Keratinocyte (primary cell): ENCODE data around the gene SPG7. TPM values are rescaled to one million over a fixed set of nuclear protein-coding genes. Genes with fewer than 3 reads are reported as not detected.
"Not testable (repeated sequence)": the region's sequence is repeated elsewhere in the genome, so short reads cannot be mapped to it uniquely, and the experiment has no call there.

Experiments
- DNase-seq: peaks from one replicate; pipeline ENCODE4 v3.0.0-alpha.2; 2011; ENCODE audit warnings: low read depth, missing footprints, low spot score
- FAIRE-seq: peaks from 2 replicates; lab custom pipeline; 2011; peaks lifted over from hg19 to GRCh38; lab: Jason Lieb, UNC
- H2AFZ ChIP-seq: 2 replicates; pipeline ENCODE4 v1.6.0; 2012; ENCODE audit warnings: low read length, control low read depth, inconsistent platforms; ENCODE audit not compliant: control insufficient read depth
- H3K27ac ChIP-seq: 2 replicates; pipeline ENCODE4 v1.5.1; 2011; ENCODE audit warnings: low read length; ENCODE audit not compliant: control insufficient read depth, insufficient read depth
- H3K27me3 ChIP-seq: 3 replicates; pipeline ENCODE4 v1.6.0; 2011; ENCODE audit warnings: low read length; ENCODE audit not compliant: control insufficient read depth, insufficient read depth; ENCODE audit errors: extremely low read depth
- H3K36me3 ChIP-seq, 2 experiments: 2 replicates in 1 of 2; 3 replicates in 1 of 2; pipeline ENCODE4 v1.5.1; 2011; ENCODE audit warnings: low read length in 2 of 2, mild to moderate bottlenecking in 1 of 2; ENCODE audit not compliant: control insufficient read depth in 2 of 2, insufficient read depth in 2 of 2; ENCODE audit errors: extremely low read depth in 1 of 2
- H3K4me1 ChIP-seq: 3 replicates; pipeline ENCODE4 v1.5.1; 2011; ENCODE audit warnings: low read length; ENCODE audit not compliant: control insufficient read depth, insufficient read depth; ENCODE audit errors: extremely low read depth
- H3K4me2 ChIP-seq: 3 replicates; pipeline ENCODE4 v1.6.0; 2011; ENCODE audit warnings: low read depth, low read length; ENCODE audit not compliant: control insufficient read depth, insufficient read depth; ENCODE audit errors: extremely low read depth
- H3K4me3 ChIP-seq, 3 experiments: fragments of 200-600 bp in 1 of 3; sonication (generic) in 1 of 3; 2 replicates in 2 of 3; 3 replicates in 1 of 3; pipeline ENCODE4 v1.5.1; 2011 to 2016; ENCODE audit warnings: low read length in 3 of 3, mild to moderate bottlenecking in 3 of 3, control low read depth in 2 of 3, inconsistent platforms in 1 of 3, low read depth in 1 of 3, mixed read lengths in 1 of 3, mixed run types in 1 of 3, moderate library complexity in 1 of 3; ENCODE audit not compliant: control insufficient read depth in 2 of 3, insufficient read depth in 2 of 3; ENCODE audit errors: extremely low read depth in 1 of 3
- H3K79me2 ChIP-seq: 2 replicates; pipeline ENCODE4 v1.6.0; 2012; ENCODE audit warnings: low read length; ENCODE audit not compliant: control insufficient read depth, insufficient read depth
- H3K9ac ChIP-seq: 3 replicates; pipeline ENCODE4 v1.6.0; 2011; ENCODE audit warnings: low read length; ENCODE audit not compliant: control insufficient read depth, insufficient read depth; ENCODE audit errors: extremely low read depth
- H3K9me1 ChIP-seq: 3 replicates; pipeline ENCODE4 v1.6.0; 2011; ENCODE audit warnings: low read length; ENCODE audit not compliant: control insufficient read depth, insufficient read depth; ENCODE audit errors: extremely low read depth
- H3K9me3 ChIP-seq: 2 replicates; pipeline ENCODE4 v1.5.1; 2012; ENCODE audit warnings: low read depth, low read length; ENCODE audit not compliant: control insufficient read depth
- H4K20me1 ChIP-seq: 3 replicates; pipeline ENCODE4 v1.6.0; 2011; ENCODE audit warnings: low read length; ENCODE audit not compliant: control insufficient read depth, insufficient read depth; ENCODE audit errors: extremely low read depth
- CTCF ChIP-seq, 3 experiments: IDR thresholded peaks in 1 of 3; conservative IDR thresholded peaks in 1 of 3; optimal IDR thresholded peaks in 1 of 3; 2 replicates in 2 of 3; 3 replicates in 1 of 3; pipeline versions ENCODE3 to v1.5.1; 2011; ENCODE audit warnings: low read length in 3 of 3, mild to moderate bottlenecking in 3 of 3, moderate library complexity in 2 of 3, control low read depth in 1 of 3, inconsistent platforms in 1 of 3; ENCODE audit not compliant: insufficient read depth in 2 of 3; ENCODE audit errors: extremely low read depth in 1 of 3
- EZH2 ChIP-seq: IDR thresholded peaks from one replicate; pipeline ENCODE4 v1.6.1; 2012; ENCODE audit warnings: inconsistent platforms, mild to moderate bottlenecking, low read length, moderate library complexity
- dilution Hi-C: fragments of 300-500 bp; cut with MboI; formaldehyde crosslinking; loops from one replicate; pipeline ENCODE4 v1.7.0; 2020; ENCODE audit warnings: low sequenced_read_pairs; ENCODE audit not compliant: extremely low pct_ligation_motif_present
- polyA plus RNA-seq, 5 experiments: library from polyadenylated mRNA; depleted of rRNA in 3 of 5; stranded (reverse) in 3 of 5; stranded (forward) in 1 of 5; unstranded in 1 of 5; fragments of >200 nt; gene quantifications; 1 replicate in 1 of 5; 2 replicates in 3 of 5; 3 replicates in 1 of 5; pipeline versions ENCODE4 v1.2.1 to v1.2.3, GENCODE V29; 2011 to 2012; ENCODE audit warnings: missing spikeins in 2 of 5, low read depth in 1 of 5, low replicate concordance in 1 of 5

SPG7 gene
- polyA plus RNA-seq, 1 donor (not counting 4 experiments of a cell fraction or from before 2014, with no cell fraction given) = 45.2 TPM

GRCh38 chr16:89458967-89459366 is 49.2 kb upstream of the SPG7 start:
- FAIRE-seq (no peak), DNase-seq (no peak)
- Histone ChIP-seq H2AFZ (no peak overlapping the region), H3K79me2 (peaks cover 84% of the 10 kb centered on the region), H4K20me1 (peaks cover 31% of the 10 kb centered on the region), H3K9me1 (peaks cover 2% of the 10 kb centered on the region), H3K27ac (peak overlapping the region; percentile 47), H3K4me3 (no peak overlapping the region), H3K9ac (no peak overlapping the region), H3K4me2 (peak overlapping the region; percentile 50), H3K36me3 (peaks cover 0 to 3% of the 10 kb centered on the region in 2 experiments), H3K9me3 (no peaks in the 10 kb centered on the region), H3K4me1 (peaks cover 17% of the 10 kb centered on the region), H3K27me3 (no peaks in the 10 kb centered on the region)
- TF ChIP-seq CTCF (optimal IDR thresholded peaks at IDR 0.05 in 1 of 3, IDR thresholded peaks at IDR 0.05 in 1 of 3, conservative IDR thresholded peaks at IDR 0.05 in 1 of 3; ENCODE audit: extremely low read depth in 1 of 3, insufficient read depth in 2 of 3, low read length in 3 of 3) (no peak), EZH2 (no peak)
- dilution Hi-C loops = no loop called here

- Histone ChIP-seq H3K36me3 (peaks cover 0 to 1% of the 10 kb centered on the region in 2 experiments), H3K79me2 (peaks cover 86% of the 10 kb centered on the region), H4K20me1 (peaks cover 32% of the 10 kb centered on the region), H3K9me1 (no peaks in the 10 kb centered on the region), H3K27ac (no peak overlapping the region), H3K4me3 (no peak overlapping the region), H3K4me1 (peaks cover 15% of the 10 kb centered on the region), H3K9me3 (no peaks in the 10 kb centered on the region), H3K4me2 (no peak overlapping the region), H3K9ac (no peak overlapping the region), H2AFZ (no peak overlapping the region), H3K27me3 (no peaks in the 10 kb centered on the region)
- DNase-seq (no peak), FAIRE-seq (no peak)
- no peak for TF ChIP-seq CTCF (optimal IDR thresholded peaks at IDR 0.05 in 1 of 3, IDR thresholded peaks at IDR 0.05 in 1 of 3, conservative IDR thresholded peaks at IDR 0.05 in 1 of 3; ENCODE audit: extremely low read depth in 1 of 3, insufficient read depth in 2 of 3, low read length in 3 of 3)
- no peak for TF ChIP-seq EZH2
- dilution Hi-C loops = no loop called here
Measured at GRCh38 chr16:89460556-89460955, 47.6 kb upstream of the SPG7 start.

- H3K4me2 ChIP-seq, H3K9me3 ChIP-seq, H3K27me3 ChIP-seq, H3K9me1 ChIP-seq, H3K9ac ChIP-seq, DNase-seq, H2AFZ ChIP-seq, H3K4me3 ChIP-seq, dilution Hi-C loops, H3K36me3 ChIP-seq, FAIRE-seq, H3K27ac ChIP-seq: not testable (repeated sequence)
- Histone ChIP-seq H3K79me2 (peaks cover 87% of the 10 kb centered on the region), H3K4me1 (peaks cover 15% of the 10 kb centered on the region), H4K20me1 (peaks cover 40% of the 10 kb centered on the region)
Measured at GRCh38 chr16:89461890-89462289, 46.3 kb upstream of the SPG7 start.

GRCh38 chr16:89462639-89463038 is 45.6 kb upstream of the SPG7 start:
- dilution Hi-C loops, FAIRE-seq, H3K4me3 ChIP-seq, H2AFZ ChIP-seq, H3K9me1 ChIP-seq, H3K27ac ChIP-seq, DNase-seq, H3K9ac ChIP-seq, H3K4me2 ChIP-seq, H3K9me3 ChIP-seq, H3K36me3 ChIP-seq, H3K27me3 ChIP-seq: not testable (repeated sequence)
- H3K4me1 ChIP-seq = peaks cover 15% of the 10 kb centered on the region
- H3K79me2 ChIP-seq = peaks cover 88% of the 10 kb centered on the region
- H4K20me1 ChIP-seq = peaks cover 47% of the 10 kb centered on the region
